GM19351 (cell line): ENCODE measurements around the gene PPRC1.
"Not testable (repeated sequence)": the region's sequence is repeated elsewhere in the genome, so short reads cannot be mapped to it uniquely, and the experiment has no call there.

Experiments used
- ATAC-seq: cut with Tn5 transposase; IDR thresholded peaks from one replicate; pipeline ENCODE4 v1.9.1; 2021; ENCODE audit warnings: mild to moderate bottlenecking, moderate library complexity; ENCODE audit not compliant: unreplicated experiment

PPRC1 gene

DNA sequence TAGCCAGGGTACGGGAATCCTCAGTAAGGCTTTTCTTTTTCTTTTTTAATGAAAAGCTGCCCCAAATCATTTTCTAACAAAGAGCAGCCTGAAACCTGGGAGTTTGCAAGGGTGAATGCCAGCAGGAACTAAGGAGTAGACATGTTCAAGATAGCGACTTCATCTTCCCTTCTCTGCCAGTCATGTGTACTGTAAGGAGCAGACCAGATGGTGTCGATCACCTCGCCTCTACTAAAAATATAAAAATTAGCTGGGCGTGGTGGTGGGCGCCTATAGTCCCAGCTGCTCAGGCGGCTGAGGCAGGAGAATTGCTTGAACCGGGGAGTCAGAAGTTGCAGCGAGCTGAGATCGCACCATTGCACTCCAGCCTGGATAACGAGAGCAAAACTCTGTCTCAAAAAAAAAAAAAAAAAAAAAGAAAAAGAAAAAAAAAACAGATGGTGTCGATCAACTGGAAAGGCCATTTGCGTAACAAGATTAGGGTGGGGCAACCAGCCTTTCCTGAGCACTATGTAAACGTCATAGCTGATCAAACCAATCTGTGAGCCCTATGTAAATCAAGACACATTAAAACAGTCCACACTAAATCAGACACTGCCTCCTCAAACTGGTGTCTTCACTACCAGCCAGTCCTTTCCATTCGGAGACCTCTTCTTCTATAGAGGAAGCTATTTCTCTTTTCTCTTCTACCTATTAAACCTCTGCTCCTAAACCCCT is 53.1 kb downstream of the PPRC1 start:
- no peak for ATAC-seq

DNA sequence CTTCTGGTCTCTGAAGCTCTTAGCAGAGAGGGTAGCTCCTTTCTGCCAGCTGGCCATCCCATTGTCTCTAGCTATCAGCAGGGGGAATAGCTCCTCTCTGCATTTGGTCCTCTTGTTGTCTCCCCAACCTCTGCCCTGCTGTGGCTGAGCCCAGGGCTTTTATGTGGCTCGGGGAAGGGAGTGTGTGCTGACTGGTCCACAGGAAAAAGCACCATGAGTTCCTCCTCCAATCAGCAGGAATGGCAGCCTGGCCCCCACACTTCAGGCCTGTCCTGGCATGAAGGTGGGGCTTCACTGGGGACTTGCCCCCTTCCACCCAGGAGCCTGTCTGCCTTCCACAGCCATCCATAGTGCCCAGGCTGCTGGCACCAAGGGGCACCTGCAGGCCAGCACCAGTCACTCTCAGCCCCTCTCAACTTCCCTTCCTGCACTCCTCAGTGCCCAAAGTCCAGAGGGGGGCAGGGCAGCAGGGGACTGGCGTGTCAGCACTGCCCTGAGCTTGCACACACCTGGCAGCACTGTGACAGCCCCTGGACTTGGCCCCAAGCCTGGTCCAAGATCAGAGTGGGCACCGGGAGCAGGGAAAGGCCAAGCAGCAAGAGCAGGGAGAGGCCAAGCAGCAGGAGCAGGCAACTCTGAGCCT is 55.6 kb downstream of the PPRC1 start:
- no peak for ATAC-seq

DNA sequence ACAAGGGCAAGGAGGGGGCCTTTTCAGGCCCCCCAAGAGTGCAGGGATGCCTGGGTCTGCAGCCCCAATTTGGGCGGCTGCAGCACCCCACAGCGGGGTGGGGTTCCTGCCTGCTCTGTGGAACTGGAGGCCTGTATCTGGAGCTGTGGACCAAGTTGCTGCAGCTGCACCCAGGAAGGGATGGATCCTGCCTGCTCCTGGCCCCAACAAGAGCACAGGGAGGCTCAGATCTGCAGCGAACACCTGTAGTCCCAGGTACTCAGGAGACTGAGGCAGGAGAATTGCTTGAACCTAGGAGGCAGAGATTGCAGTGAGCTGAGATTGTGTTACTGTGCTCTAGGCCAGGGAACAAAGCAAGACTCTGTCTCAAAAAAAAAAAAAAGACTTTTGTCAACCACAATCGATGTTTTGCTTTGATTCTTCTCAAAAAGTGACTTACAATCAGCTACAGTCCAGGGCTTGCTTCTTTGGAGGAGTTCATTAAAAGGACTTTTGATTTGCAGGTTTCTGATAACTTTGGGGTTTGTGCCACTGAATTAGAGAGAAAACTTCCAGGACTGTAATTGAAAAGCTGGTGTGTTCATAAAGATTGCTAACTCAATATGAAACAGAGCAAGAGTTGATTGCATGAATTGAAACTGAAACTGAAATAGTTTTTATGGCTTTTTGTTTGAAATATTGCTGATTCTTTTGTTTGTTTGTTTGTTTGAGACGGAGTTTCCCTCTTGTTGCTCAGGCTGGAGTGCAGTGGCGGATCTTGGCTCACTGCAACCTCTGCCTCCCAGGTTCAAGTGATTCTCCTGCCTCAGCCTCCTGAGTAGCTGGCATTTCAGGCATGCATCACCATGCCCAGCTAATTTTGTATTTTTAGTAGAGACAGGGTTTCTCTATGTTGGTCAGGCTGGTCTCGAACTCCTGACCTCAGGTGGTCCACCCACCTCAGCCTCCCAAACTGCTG is 56.4 kb downstream of the PPRC1 start:
- not testable (repeated sequence) for ATAC-seq

DNA sequence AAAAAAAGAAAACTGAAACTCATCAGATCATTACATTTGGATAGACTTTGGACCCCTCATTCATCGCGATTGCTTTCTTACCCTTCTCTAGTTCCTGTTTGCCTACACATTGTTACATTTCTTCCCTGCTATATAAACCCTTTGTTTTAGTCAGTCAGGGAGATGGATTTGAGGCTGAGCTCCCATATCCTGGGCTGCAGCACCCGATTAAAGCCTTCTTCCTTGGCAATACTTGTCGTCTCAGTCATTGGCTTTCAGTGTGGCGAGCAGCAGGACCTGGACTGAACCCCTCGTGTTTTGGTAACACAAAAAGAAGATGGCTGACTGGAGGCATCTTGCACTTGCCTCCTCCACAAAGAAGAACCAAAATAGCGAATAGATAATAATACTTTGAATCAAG is 59.1 kb downstream of the PPRC1 start:
- no peak for ATAC-seq

DNA sequence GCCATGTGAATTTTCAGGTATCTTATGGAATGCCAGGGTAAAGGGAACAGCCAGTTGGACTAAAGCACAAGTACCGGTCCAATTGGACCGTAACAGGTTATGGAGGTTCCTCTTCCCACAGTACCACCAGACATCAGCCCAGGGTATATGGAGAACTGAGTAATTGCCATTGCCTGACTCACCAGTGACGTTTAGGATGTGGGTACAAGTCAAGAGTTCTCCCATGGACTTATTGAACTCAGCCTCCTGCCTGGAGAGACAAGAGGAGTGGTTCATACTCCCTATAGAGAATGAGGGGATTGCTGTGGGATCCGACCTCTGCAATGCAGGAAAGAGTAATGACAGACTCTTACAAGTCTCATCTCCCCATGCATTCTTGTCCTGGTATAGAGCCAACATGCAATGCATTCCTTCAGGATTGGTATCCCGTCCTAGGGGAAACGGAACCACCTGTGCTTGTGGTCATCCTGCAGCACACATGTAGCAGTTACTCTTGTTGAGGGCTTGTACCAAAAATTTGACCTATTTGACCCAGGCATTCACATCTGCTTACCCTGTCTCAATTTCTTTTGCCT is 62.5 kb downstream of the PPRC1 start:
- ATAC-seq, result no peak

DNA sequence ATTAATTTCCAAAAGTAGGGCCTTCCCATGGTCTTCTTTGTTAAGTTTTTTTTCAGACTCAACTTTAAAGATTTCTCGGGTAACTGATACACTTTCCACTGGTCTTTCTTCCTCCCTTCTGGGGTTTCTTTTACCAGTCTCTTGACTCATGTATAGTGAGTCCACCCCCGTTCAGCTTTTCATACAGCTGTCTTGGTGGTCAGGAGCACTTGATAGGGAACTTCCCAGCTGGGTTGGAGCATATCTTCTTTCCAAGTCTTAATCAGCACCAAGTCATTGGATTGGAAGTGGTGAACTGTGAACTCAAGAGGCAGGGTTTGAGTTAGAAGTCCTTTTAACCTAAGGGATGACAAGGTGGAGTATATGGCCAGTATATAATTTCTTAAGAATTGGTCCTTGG is 64.1 kb downstream of the PPRC1 start:
- no peak for ATAC-seq

DNA sequence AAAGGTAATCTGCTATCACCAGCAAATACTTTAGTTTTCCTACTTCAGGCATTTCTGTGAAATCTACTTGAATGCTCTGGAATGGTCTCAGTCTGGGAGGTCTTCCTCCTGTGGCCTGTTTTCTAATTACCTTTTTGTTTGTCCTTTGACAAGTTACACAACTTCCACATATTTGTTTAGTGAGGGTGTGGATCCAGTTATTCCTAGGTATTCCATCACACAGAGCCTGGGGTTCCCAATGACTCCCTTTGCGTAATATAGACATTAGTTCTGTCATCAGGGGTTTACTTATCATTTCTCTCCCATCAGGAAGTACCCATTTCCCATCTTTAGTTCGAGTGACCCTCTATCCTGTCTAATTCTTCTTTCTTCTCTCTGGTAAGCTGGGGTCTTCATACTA is 65.2 kb downstream of the PPRC1 start:
- no peak for ATAC-seq
